MM.1S (cell line): Measurements from ENCODE around the gene TRIM26.

ENCODE experiments used
- EZH2 ChIP-seq: fragments of 300-600 bp; sonication (generic); optimal IDR thresholded peaks from 2 replicates; pipeline ENCODE3; 2017; ENCODE audit warnings: low read depth, mild to moderate bottlenecking, antibody characterized with exemption, low read length, mixed read lengths
- TF ChIP-seq, protein P1 (sequence below): fragments of 300-600 bp; sonication (generic); IDR thresholded peaks from 2 replicates; pipeline ENCODE4 v1.5.1; 2016; ENCODE audit warnings: antibody characterized with exemption, low read length, mixed read lengths

GRCh38 chr6:30219244-30219643 is 6.0 kb upstream of the TRIM26 start:
- TF ChIP-seq, protein P1, sequence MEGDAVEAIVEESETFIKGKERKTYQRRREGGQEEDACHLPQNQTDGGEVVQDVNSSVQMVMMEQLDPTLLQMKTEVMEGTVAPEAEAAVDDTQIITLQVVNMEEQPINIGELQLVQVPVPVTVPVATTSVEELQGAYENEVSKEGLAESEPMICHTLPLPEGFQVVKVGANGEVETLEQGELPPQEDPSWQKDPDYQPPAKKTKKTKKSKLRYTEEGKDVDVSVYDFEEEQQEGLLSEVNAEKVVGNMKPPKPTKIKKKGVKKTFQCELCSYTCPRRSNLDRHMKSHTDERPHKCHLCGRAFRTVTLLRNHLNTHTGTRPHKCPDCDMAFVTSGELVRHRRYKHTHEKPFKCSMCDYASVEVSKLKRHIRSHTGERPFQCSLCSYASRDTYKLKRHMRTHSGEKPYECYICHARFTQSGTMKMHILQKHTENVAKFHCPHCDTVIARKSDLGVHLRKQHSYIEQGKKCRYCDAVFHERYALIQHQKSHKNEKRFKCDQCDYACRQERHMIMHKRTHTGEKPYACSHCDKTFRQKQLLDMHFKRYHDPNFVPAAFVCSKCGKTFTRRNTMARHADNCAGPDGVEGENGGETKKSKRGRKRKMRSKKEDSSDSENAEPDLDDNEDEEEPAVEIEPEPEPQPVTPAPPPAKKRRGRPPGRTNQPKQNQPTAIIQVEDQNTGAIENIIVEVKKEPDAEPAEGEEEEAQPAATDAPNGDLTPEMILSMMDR: peak; percentile 91
- no peak for TF ChIP-seq EZH2
